ENCODE data around the gene PTPRU. TPM values are rescaled to one million over a fixed set of nuclear protein-coding genes. Genes with fewer than 3 reads are reported as not detected.

Gene PTPRU
- polyA plus RNA-seq (ENCODE audit: insufficient read length in 4 of 4), result 10 to 100 TPM in 2 of 4 donors, 1 to 10 TPM in 2; 8.9 to 19.1 (median 13.4) TPM

DNA sequence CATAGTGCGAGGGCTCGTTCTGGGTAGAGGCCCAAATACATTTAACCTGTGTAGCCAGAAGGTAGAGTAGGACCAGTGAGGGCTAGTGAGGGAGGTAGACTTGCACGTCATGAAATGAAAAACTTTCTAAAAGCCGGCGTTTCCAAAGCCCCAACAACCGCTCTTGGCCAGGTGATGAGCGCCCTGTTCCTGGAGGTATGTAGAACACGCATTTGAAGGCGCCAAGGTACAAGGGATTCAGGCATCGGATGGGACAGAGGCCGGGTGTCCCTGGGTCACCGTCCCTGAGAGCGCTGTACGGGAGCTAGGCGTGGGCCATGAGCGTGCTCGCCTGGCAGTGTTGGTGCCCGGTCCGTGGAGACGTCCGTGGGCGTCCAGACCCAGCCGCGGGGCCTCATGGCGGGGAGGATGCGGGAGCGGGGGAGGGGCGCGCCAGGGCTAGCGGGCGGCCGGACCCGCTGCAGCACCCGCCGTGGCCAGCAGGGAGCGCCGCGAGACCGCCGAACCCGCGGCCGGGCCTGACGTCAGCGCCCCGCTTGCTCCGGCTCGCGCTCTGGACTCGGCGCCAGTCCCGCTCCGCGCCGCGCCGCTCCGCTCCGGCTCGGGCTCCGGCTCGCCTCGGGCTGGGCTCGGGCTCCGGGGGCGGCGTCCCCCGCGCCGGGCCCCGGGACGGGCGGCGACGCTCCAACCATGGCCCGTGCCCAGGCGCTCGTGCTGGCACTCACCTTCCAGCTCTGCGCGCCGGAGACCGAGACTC lies at the start of gene PTPRU:
TSS of gene PTPRU (plus strand) at position 568 of the 757 bp plus-strand sequence. CDS start at position 691, 123 bp downstream.
- no peak for DNase-seq (ENCODE audit: low read depth in 4 of 4, low spot score in 3 of 4)

DNA sequence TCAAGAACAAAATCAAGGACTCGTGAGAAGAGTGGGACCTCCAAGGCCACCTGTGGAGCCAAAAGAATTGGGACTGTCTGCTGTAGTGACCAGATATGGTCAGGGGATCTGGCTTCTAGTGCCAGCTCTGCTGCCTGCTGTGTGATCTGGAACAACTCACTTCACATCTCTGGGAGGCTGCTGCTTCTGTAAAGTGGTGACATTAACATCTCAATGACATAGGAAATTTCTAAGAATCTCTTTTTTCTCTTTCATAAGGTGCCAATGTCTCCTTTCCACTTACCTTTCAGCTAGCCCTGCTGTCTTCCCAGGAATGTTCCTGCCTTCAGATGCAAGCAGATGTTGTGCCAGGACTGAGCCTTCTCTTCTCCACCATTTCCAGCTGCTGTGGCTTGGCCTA lies 49.6 kb upstream of the PTPRU start:
- DNase-seq (ENCODE audit: low read depth in 4 of 4, low spot score in 3 of 4), result no peak

DNA sequence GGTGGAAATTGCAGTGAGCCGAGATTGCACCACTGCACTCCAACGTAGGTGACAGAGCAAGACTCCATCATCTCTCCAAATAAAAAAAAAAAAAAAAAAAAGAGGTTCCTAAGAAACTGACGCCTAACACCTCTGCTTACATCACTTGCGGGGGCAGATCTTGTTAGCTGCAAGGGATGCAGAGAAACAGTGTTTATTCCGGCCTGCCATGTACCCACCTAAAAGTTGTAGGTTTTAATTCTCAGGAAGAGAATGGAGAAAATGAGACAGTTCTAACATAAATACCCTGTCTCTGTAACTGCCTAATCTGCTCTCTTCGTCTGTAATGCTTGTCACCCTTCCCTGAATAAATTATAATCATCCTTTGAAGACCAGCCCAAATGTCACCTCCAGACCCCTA lies 45.6 kb upstream of the PTPRU start:
- no peak for DNase-seq (ENCODE audit: low read depth in 4 of 4, low spot score in 3 of 4)

DNA sequence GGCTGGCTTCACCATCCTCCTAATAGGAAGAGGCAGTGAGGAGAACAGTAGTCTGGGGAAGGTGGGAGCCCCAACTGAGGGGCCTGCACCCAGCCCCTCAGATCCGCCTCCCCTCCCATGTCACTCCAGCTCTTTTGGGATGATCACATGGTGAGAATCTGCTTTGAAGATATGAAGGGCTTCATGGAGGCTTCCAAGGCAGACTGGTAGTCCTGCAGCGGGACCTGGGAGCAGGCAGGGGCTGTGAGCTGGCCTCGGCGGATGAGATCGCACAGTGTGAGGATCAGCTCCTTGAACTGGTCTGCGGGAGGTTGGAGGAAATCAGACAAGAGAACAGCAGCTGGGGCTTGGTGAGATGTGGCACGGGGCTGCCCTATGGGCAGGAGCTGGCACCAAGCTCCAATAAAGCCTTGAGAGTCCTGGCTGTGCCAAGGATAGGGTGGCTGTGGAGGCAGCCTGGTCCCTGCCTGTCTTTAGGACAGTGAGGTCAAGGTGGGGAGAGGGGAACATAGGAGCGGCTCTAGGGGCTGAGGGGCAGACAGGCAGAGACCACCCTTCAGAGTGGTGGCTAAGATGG lies 42.4 kb upstream of the PTPRU start:
- DNase-seq (ENCODE audit: low read depth in 4 of 4, low spot score in 3 of 4), result no peak

DNA sequence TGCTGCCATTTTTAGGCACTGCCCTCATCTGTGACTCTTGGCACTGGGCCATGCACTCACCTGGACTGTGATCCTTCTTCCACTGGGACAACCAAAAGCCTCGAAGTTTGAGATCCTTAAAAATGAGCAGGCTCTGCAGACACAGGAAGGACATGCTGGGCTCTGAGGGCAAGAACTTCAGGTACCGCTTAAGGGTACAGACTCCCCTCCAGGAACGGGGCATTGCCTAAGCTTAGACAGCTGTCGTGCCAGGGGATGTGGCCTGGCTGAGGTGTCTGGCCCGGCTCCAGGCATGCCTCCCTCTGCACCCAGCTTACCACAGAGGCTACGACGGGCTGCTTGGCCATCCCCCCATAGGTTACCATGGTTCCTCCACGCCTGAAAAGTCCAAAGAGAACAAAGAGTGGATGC lies 40.4 kb upstream of the PTPRU start:
- no peak for DNase-seq (ENCODE audit: low read depth in 4 of 4, low spot score in 3 of 4)

DNA sequence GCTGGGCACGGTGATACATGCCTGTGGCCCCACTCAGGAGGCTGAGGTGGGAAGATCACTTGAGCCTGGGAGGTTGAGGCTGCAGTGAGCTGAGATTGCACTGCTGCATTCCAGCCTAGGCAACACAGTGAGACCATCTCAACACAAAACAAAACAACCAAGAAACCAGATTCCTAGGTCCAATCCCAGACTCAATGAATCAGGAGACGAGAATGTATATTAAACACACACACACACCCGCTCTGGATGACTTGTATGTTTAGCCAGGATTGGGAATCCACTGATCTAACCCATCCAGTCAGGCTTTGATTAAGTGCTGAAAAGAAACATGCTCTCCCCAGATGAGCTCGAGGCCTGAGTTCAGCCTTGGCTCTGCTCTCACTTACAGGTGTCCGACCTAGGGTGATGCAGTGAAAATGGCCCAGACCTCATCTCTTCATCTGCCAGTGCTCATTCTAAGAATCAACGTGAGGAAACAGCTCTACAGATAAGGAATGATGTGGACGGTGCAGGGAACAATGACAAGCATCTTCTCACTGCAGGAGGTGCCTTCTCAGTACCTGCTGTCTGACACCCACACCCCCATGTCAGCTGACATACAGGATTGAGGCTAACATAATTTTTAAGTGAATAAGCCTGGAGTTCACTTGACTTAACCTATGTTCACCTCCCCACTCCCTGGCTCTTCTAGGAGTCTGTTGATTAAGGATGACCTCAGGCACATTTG lies 39.3 kb upstream of the PTPRU start:
- no peak for DNase-seq (ENCODE audit: low read depth in 4 of 4, low spot score in 3 of 4)

DNA sequence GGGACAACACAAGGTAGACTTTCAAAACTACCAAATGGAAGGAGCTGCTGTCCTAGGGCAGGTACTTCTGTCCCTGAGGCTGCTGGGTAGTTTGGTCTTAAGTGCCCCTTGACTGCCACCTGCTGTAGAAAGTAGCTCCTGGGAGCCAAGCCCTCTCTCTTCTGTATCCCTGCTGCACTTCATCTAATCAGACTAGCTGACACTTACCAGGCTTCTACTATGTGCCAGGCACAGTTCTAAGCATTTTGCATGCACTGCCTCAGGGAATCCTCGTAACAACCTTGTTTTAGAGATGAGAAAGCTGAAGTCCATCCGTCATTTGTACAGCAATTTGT lies 38.8 kb upstream of the PTPRU start:
- DNase-seq (ENCODE audit: low read depth in 4 of 4, low spot score in 3 of 4), result no peak

DNA sequence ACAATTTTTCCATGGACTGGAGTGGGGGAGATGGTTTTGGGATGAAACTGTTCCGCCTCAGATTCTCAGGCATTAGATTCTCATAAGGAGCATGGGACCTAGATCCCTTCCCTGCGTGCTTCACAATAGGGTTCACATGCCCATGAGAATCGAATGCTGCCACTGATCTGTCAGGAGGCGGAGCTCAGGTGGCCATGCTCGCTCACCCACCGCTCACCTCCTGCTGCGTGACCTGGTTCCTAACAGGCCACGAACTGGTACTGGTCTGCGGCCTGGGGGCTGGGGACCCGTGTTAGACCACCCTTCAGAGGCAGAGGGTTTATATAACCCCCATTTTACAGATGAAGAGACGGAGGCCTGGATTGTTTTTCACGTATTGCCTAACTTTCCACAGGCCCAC lies 38.3 kb upstream of the PTPRU start:
- DNase-seq (ENCODE audit: low read depth in 4 of 4, low spot score in 3 of 4), result no peak

DNA sequence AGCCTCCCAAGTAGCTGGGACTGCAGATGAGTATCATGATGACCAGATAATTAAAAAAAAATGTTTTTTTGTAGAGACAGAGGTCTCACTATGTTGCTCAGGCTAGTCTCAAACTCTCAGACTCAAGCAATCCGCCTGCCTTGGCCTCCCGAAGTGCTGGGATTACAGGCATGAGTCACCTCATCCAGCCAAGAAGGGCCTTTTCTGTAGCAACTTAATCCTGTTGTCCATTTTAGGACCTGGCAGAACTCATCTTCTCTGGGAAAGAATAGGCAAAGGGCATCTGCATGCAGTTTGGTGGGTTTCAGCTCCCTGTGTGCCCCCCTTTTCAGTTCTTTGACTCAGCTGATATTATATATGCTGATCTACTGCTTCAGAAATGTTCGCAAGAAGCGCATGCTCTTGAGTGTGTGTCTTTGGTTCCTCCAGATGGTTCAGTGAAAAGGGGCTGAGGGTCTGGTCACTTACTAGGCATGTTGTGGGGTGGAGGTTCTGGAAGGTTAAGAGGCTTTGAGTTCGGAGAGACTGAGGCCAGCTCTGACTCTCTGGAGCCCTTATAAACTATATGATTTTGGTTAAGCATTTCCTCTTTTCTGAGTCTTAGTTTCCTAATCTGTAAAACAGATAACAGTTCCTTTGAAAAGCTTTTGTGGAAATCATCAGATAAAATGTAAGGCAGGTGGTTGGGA lies 35.3 kb upstream of the PTPRU start:
- no peak for DNase-seq (ENCODE audit: low read depth in 4 of 4, low spot score in 3 of 4)

DNA sequence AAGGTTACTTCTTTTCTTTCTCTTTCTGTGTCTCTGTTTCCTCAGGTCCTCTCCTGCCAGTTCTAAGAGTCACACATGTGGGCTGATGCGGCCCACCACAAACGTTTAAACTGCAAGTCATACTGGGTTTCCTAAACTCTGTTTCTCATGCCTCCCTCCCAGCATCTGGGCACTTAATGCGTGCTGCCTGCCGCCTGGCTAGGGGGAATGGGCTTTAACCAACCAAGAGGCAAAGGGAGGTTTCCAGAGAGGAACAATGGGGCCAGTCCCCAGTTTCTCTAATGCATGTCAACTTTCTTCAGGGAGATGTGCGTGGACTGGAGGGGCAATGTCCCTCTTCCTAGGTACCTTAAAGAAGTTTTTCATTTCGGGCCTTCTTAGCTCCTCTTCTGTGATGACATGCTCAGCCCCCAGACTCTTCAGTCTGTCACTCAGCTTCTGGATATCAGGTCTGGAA lies 34.7 kb upstream of the PTPRU start:
- DNase-seq (ENCODE audit: low read depth in 4 of 4, low spot score in 3 of 4), result no peak

DNA sequence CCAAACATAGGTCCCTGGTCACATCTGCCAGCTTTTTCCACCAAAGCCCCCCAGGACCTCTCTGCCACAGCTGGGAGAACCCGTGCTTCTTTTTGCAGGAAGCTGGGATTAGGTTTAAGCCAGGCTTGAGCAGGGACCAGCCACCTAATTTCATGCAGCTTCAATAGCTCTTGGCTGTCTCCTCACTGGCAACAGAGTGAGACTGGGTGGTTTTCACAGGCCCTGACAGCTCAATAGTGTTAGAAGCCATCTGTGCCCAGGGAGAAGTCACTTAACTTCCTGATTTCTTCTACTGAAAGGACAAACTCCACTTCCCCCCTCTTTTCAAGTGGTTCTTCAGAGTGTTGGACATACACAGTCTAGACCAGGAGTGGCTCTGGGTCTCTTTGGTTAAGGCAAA lies 34.3 kb upstream of the PTPRU start:
- no peak for DNase-seq (ENCODE audit: low read depth in 4 of 4, low spot score in 3 of 4)

DNA sequence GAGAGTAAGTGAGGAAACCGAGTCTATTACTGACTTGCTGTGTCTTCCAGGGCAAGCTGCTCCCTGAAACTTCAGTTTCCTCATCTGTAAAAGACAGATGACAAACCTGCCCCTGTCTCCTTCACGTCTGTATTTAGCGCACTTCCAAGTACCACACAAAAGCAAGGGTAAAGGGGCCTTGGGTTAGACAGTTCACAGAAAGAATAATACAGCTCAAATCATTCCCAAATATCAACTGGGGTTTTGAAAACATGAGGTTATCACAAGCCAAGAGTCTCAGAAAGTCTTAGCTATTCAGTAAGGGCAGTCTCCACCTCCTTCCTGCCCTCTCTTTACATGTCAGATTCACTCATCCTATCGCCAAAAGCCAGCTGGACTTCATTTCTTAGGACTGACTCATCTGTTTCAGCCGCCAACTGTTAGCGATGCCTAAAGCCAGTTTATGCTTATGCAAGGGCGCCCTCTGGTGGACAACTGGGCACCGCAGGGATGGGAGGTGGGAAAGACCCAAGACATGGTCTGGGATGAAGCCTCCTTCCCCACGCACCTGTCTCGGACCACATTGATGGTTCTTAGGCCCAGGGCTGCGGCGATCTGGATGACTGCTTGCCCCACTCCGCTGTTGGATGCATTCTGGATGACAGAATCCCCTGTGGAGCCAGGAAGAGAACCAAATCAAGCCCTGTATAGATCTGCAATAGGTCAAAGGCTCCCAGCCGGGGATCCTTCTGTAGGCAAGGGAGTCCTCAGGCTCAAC lies 33.6 kb upstream of the PTPRU start:
- peak; percentile 79 to 88 (median 83) for DNase-seq (ENCODE audit: low read depth in 4 of 4, low spot score in 3 of 4)

DNA sequence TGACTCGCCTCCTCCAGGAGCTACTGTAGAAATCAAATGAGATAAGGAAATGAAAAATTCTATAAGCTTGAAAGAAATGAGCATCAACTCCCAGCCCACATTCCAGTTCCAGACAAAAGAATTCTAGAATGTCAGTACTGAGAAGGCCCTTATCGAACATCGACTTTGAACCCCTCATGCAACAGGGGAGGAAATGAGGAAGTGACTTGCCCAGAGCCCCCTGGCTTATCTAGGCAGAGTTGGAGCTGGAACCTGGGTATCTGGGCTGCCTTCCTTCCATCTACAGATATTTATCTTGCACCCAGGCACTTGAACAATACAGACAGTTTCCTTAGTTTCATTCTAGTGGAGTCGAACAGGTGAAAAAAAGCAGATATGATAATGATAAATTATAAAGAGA lies 27.9 kb upstream of the PTPRU start:
- DNase-seq (ENCODE audit: low read depth in 4 of 4, low spot score in 3 of 4), result no peak

DNA sequence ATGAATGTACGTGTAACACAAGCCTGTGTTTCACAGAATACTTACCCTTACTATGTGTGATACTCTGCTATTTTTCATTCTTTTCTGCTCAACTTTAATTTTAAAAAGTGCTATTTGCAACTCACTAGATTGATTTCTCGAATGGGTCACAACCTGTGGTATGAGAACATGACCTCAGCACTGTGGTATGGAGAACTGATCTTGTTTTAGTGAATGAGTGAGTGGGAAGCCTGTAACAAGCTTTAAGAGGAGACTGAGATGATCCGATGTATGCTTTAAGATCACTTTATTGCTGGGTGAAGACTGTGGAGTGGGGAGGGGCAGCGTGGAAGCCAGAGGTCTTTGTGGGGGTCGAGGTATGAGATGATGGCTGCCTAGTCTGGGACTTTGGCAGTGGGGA lies 27.1 kb upstream of the PTPRU start:
- no peak for DNase-seq (ENCODE audit: low read depth in 4 of 4, low spot score in 3 of 4)

DNA sequence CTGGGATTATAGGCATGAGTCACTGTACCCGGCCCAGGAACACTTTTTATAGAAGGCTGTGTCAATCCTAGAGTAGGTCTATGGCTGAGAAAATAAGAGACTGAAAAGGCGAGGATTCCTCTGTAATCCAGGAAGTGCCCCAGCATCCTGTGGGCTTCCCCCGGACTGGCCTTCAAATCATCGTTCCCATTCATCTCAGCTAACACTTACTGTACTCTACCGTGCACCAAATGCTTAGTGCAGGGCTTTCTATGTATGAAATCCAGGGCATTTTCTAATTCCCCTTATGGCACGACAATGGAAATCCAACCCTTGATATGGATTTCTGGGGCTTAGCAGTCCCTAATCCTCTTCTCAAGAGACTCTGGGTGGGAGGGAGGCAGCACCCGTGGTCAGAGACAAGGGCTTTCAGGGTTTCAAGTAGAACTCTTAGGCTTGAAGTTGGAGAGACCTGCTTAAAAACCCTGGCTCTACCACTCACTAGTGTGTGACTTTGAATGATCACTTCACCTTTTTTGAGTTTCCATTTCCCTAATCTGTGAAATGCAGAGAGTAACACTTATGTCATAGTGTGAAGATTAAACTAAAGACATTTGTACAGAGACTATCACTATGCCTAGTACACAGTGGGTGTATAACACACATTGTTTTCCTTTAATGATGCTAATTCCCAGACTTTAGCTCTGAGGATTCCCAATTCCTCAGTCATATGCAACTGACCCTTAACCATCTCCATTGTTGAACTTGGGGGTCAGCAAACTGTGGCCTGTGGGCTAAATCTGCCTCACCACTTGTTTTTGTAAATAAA lies 25.8 kb upstream of the PTPRU start:
- DNase-seq (ENCODE audit: low read depth in 4 of 4, low spot score in 3 of 4), result no peak

DNA sequence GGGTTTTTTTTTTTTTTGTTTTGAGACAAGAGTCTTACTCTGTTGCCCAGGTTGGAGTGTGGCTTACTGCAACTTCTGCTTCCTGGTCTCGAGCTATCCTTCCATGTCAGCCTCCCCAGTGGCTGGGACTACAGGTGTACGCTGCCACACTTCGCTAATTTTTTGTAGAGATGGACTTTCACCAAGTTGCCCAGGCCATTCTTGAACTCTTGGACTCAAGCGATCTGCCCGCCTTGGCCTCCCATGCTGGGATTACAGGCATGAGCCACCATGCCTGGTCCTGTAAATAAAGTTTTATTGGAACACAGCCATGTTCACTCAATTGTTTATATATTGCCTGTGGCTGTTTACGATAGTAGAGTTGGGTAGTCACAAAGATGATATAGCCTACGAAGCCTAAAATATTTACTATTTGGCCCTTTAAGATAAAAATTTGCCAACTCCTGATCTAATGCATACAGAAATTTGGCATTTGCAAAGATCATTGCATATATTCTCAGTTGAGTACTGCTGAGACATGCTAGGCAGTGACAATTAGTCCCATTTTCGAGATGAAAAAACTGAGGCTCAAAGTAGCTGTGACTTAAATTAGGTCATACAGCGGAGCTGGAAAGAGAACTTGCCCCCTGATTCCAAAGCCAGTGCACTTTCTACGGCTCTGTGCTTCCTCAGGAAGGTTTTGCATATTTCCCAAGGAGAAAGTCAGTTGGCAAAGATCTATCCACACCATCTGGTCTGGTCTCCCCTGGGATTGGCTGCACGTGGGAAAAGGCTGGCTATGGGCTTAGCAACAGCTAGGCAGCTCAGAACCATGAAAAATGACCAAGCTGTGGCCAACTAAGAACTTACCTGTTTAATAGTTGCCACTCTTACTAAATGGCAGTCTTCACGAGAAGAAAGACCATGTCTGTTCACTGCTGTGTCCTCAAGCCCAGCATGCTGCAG lies 25.0 kb upstream of the PTPRU start:
- DNase-seq (ENCODE audit: low read depth in 4 of 4, low spot score in 3 of 4), result no peak

DNA sequence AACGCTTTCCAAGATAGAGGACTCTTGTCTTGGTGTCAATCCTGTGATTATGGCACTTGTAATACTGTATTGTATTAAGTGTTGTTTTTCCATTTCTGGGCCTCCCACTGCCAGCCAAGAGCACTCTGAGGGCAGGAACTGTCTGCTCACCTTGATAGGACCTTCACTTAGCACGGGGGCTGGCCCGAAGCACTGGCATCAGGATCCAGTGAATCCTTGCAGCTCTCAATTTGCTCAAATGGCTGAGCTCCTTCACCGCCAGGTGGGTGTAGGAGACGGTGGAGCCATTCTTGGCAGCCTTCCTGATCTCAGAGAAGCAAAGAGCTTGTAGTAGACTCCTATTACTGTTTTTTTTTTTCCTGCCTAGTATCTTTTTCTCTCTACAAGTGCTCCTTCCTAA lies 23.3 kb upstream of the PTPRU start:
- no peak for DNase-seq (ENCODE audit: low read depth in 4 of 4, low spot score in 3 of 4)

DNA sequence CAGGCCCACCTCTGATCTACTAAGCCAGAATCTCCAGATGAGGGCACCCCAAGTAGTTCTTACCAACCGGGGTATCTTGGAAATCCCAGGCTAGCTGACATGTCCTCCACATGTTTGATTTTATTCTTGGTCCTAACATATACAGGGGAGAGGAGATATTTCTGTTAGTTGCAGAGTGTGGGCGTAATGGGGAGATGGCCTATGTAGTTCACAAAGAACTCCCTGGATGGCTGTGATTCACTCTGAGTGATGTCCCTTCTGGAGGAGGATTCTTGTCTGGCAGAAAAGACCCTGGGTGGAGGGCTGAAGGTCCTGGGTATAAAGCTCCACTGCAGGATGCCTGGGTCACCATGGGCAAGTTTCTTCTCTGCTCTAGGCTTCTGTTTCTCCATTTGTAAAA lies 18.7 kb upstream of the PTPRU start:
- no peak for DNase-seq (ENCODE audit: low read depth in 4 of 4, low spot score in 3 of 4)

DNA sequence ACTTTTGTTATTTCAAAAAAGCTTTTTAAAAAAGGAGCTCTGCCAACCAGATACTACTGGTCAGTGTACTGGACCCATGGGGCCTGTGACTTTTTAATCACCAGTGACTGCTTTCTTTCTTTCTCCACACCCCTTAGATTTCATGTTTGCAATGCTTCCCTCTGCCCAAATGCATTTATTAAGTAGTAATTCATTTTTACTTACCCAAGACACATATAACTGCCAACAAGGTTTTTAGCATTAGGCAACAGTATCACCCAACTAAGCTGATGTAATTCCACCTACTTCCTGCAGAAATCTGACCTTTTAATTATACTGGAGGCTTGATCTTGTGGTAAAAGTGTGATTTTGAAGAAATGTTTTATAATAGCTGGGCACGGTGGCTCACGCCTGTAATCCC lies 18.1 kb upstream of the PTPRU start:
- no peak for DNase-seq (ENCODE audit: low read depth in 4 of 4, low spot score in 3 of 4)
